ENCODE measurements around the gene OXNAD1. TPM values are rescaled to one million over a fixed set of nuclear protein-coding genes. Genes with fewer than 3 reads are reported as not detected.
A peak's percentile ranks its signal among the peaks of the same experiment; 100 is the strongest.

Gene OXNAD1
- total RNA-seq, 2 experiments from 2014 or later = 18.1 to 18.7 TPM

DNA sequence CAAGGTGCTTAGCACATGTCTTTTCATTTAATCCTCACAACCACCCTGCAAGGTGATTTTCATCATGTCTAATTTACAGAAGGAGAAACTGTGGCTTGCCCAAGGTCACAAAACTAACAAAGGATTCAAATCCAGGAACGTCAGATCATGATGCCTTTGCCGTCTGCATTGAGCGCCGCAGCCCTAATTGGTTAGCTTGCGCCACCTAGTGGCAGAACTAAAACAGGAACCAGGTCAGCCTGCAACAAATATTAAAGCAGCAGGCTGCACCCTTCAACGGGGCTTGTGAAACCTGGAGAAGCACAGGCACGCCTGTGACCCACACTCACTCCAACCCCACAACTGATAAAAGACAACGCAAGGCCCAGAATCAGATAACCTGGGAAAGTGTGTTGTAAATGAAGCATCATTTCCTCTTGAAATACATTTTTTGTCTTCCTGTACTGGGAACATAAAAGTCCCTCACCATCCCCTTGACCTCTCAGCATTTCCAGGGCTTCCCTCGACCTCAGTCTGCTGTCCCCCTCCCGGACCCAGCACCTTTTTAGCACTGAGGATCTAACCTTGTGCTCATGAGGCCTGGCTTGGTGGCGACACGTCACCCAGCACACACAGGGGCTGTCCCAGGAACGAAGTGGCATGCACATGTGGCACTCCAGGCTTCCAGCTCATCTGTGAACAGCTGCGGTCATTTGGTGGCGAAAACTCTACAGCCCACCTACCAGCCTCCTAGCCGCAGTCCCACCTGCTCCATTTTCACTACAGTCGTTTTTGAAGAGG is 17.5 kb upstream of the OXNAD1 start:
- H3K9me2 ChIP-seq (ENCODE audit: insufficient read depth, low read length) = no peaks in the 10 kb centered on the region
- no peak overlapping the region for H3K27ac ChIP-seq (ENCODE audit: low read depth, low read length, poor library complexity, severe bottlenecking)
- no peaks in the 10 kb centered on the region for H4K20me1 ChIP-seq (ENCODE audit: insufficient read depth, low read length)
- H2AFZ ChIP-seq (ENCODE audit: low read length) = peak overlapping the region; percentile 70
- H3K4me2 ChIP-seq (ENCODE audit: low read length) = peak overlapping the region; percentile 39
- no peaks in the 10 kb centered on the region for H3K9me3 ChIP-seq (ENCODE audit: low read length)
- H3K4me3 ChIP-seq (ENCODE audit: low read depth, low read length, poor library complexity, severe bottlenecking) = no peak overlapping the region
- TF ChIP-seq, protein P1, sequence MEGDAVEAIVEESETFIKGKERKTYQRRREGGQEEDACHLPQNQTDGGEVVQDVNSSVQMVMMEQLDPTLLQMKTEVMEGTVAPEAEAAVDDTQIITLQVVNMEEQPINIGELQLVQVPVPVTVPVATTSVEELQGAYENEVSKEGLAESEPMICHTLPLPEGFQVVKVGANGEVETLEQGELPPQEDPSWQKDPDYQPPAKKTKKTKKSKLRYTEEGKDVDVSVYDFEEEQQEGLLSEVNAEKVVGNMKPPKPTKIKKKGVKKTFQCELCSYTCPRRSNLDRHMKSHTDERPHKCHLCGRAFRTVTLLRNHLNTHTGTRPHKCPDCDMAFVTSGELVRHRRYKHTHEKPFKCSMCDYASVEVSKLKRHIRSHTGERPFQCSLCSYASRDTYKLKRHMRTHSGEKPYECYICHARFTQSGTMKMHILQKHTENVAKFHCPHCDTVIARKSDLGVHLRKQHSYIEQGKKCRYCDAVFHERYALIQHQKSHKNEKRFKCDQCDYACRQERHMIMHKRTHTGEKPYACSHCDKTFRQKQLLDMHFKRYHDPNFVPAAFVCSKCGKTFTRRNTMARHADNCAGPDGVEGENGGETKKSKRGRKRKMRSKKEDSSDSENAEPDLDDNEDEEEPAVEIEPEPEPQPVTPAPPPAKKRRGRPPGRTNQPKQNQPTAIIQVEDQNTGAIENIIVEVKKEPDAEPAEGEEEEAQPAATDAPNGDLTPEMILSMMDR (conservative IDR thresholded peaks at IDR 0.05; ENCODE audit: low read length) = peak; percentile 97
- no peak for TF ChIP-seq EZH2phosphoT487 (IDR thresholded peaks at IDR 0.05; ENCODE audit: borderline replicate concordance, low read depth, low read length)
- peaks cover 6% of the 10 kb centered on the region for H3K4me1 ChIP-seq (ENCODE audit: insufficient read depth, low read length, poor library complexity, severe bottlenecking)
- BruUV-seq (replicated peaks) = no TSS peak
- DNase-seq (ENCODE audit: low spot score) = peak; percentile 88
- intact Hi-C loops (cut with micrococcal nuclease; ENCODE audit: unreplicated experiment) = loop anchor here (1.0 to 10.0 kb wide), 5 partner anchors 69 to 1043 kb away; partner anchors contain the start of gene CAPN7
- CTCF ChIA-PET (ENCODE audit: unreplicated experiment) = interaction anchor here (0.7 kb wide), 1 partner anchor 408 kb away, joined by 4 read pairs; no protein-coding TSS in a partner anchor
- POLR2A ChIA-PET = interaction anchor here (1.0 kb wide), 1 partner anchor 17 kb away, joined by 4 read pairs; the partner anchor contains the start of genes DPH3 and OXNAD1
- no peaks in the 10 kb centered on the region for H3K79me2 ChIP-seq (ENCODE audit: insufficient read depth, low read depth, low read length)
- no peaks in the 10 kb centered on the region for H3K36me3 ChIP-seq (ENCODE audit: insufficient read depth, low read length)

DNA sequence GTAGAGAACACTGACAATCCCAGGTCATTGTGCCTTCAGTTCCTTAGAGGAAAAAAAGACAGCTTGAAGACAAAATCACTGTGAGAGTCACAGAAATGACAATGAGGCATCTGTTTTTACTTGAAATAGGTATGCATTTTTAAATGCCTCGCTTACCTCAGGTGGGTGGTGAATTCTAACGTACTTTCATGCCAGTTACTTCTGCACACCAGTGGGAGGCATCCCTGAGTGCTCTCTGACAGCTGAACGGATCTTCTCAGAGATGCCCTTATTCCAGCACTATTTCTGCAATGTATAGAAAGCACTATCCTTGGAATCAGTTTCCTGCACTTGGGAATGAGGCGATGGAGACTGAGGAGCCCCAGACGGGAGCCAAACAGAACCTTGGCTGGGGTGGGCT is 16.5 kb upstream of the OXNAD1 start:
- BruUV-seq (replicated peaks) = no TSS peak
- ChIA-PET POLR2A (interaction anchor here (0.7 kb wide), 1 partner anchor 384 kb away, joined by 3 read pairs; no protein-coding TSS in a partner anchor), CTCF (ENCODE audit: unreplicated experiment) (interaction anchor here (0.7 kb wide), 1 partner anchor 409 kb away, joined by 4 read pairs; no protein-coding TSS in a partner anchor)
- no peaks in the 10 kb centered on the region for H3K9me3 ChIP-seq (ENCODE audit: low read length)
- no peaks in the 10 kb centered on the region for H3K9me2 ChIP-seq (ENCODE audit: insufficient read depth, low read length)
- H4K20me1 ChIP-seq (ENCODE audit: insufficient read depth, low read length) = no peaks in the 10 kb centered on the region
- intact Hi-C loops (cut with micrococcal nuclease; ENCODE audit: unreplicated experiment) = loop anchor here (5.0 to 10.0 kb wide), 3 partner anchors 431 to 1044 kb away; partner anchors contain the start of gene CAPN7
- DNase-seq (ENCODE audit: low spot score) = no peak
- TF ChIP-seq, protein P1 (conservative IDR thresholded peaks at IDR 0.05; ENCODE audit: low read length) = no peak
- TF ChIP-seq EZH2phosphoT487 (IDR thresholded peaks at IDR 0.05; ENCODE audit: borderline replicate concordance, low read depth, low read length) = no peak
- H3K4me2 ChIP-seq (ENCODE audit: low read length) = no peak overlapping the region
- no peak overlapping the region for H3K27ac ChIP-seq (ENCODE audit: low read depth, low read length, poor library complexity, severe bottlenecking)
- H3K36me3 ChIP-seq (ENCODE audit: insufficient read depth, low read length) = no peaks in the 10 kb centered on the region
- H3K4me1 ChIP-seq (ENCODE audit: insufficient read depth, low read length, poor library complexity, severe bottlenecking) = peaks cover 6% of the 10 kb centered on the region
- no peak overlapping the region for H3K4me3 ChIP-seq (ENCODE audit: low read depth, low read length, poor library complexity, severe bottlenecking)
- H3K79me2 ChIP-seq (ENCODE audit: insufficient read depth, low read depth, low read length) = no peaks in the 10 kb centered on the region
- no peak overlapping the region for H2AFZ ChIP-seq (ENCODE audit: low read length)

DNA sequence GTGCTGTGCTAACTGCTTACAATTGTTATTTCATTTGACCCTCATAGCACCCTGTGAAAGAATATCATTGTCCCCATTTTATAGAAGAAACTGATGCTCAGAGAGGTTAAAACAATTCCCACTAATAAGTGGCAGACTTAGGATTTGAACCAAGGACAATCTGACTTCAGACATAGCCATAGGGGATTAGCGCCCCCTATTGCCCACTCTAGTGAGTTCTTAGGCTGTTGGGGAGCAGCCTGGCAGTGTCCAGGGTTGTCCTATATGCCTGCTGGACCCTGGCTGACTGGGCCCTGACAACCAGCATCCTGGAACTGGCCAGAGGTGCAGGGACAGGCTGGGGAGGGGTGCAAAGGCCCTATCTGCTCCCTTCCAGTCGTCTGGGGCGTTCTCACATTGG is 15.7 kb upstream of the OXNAD1 start:
- H3K9me2 ChIP-seq (ENCODE audit: insufficient read depth, low read length) = no peaks in the 10 kb centered on the region
- TF ChIP-seq, protein P1 (conservative IDR thresholded peaks at IDR 0.05; ENCODE audit: low read length) = peak; percentile 82
- no peak for TF ChIP-seq EZH2phosphoT487 (IDR thresholded peaks at IDR 0.05; ENCODE audit: borderline replicate concordance, low read depth, low read length)
- H3K79me2 ChIP-seq (ENCODE audit: insufficient read depth, low read depth, low read length) = no peaks in the 10 kb centered on the region
- no peaks in the 10 kb centered on the region for H3K9me3 ChIP-seq (ENCODE audit: low read length)
- BruUV-seq (replicated peaks) = no TSS peak
- intact Hi-C loops (cut with micrococcal nuclease; ENCODE audit: unreplicated experiment) = loop anchor here (5.0 to 10.0 kb wide), 3 partner anchors 432 to 1045 kb away; partner anchors contain the start of gene CAPN7
- no peaks in the 10 kb centered on the region for H4K20me1 ChIP-seq (ENCODE audit: insufficient read depth, low read length)
- H3K4me1 ChIP-seq (ENCODE audit: insufficient read depth, low read length, poor library complexity, severe bottlenecking) = peaks cover 6% of the 10 kb centered on the region
- H3K36me3 ChIP-seq (ENCODE audit: insufficient read depth, low read length) = no peaks in the 10 kb centered on the region
- H2AFZ ChIP-seq (ENCODE audit: low read length) = no peak overlapping the region
- POLR2A ChIA-PET = no interaction called here
- peak; percentile 48 for DNase-seq (ENCODE audit: low spot score)
- H3K4me2 ChIP-seq (ENCODE audit: low read length) = no peak overlapping the region
- H3K27ac ChIP-seq (ENCODE audit: low read depth, low read length, poor library complexity, severe bottlenecking) = no peak overlapping the region
- H3K4me3 ChIP-seq (ENCODE audit: low read depth, low read length, poor library complexity, severe bottlenecking) = no peak overlapping the region
- CTCF ChIA-PET (ENCODE audit: unreplicated experiment) = no interaction called here

Data from OCI-LY7 (cell line).